HCT116 (cell line): Measurements from ENCODE around the gene CHST4. TPM values are rescaled to one million over a fixed set of nuclear protein-coding genes. Genes with fewer than 3 reads are reported as not detected.

Experiments used
- ATAC-seq: fragments of 200-7000 bp; cut with Tn5 transposase; 2 replicates; pipeline ENCODE4 v1.9.1; 2020; ENCODE audit warnings: mild to moderate bottlenecking, moderate library complexity
- BruUV-seq: library from RNA; stranded (reverse); fragments of 400-500 nt; replicated peaks from 2 replicates; lab custom pipeline; 2021; lab: Mats Ljungman, UMichigan
- CTCF ChIA-PET: fragments of 300-600 bp; sonication (Branson Sonifier 250); formaldehyde crosslinking; loops from one replicate; lab custom pipeline; 2021; ENCODE audit warnings: antibody characterized with exemption; lab: Charles Lee
- POLR2A ChIA-PET: fragments of 300-600, 350-600 bp; sonication (Branson Sonifier 250); formaldehyde crosslinking; loops from one replicate; lab custom pipeline; 2021; ENCODE audit warnings: antibody characterized with exemption; lab: Charles Lee
- RAD21 ChIA-PET, 2 experiments: fragments of 300-600 bp; sonication (Branson Sonifier 250); formaldehyde crosslinking; loops; one replicate each; lab custom pipeline; 2023; ENCODE audit warnings: low total read pairs in 2 of 2; ENCODE audit not compliant: uncharacterized antibody in 2 of 2, unreplicated experiment in 2 of 2, low non-redundant PET in 1 of 2; lab: Charles Lee
- DNase-seq: peaks from one replicate; pipeline ENCODE4 v3.0.0-alpha.2; 2010; ENCODE audit warnings: low read depth, low spot score
- H2AFZ ChIP-seq: fragments of 200-600 bp; shearing (Covaris generic), sonication (generic); 2 replicates; pipeline ENCODE4 v1.6.1; 2017; ENCODE audit warnings: low read depth, mixed run types, mixed read lengths, antibody characterized with exemption, low read length; ENCODE audit not compliant: poor library complexity, severe bottlenecking
- H3K27ac ChIP-seq: 2 replicates; pipeline ENCODE4 v1.5.1; 2012; ENCODE audit warnings: low read depth, low read length
- H3K27me3 ChIP-seq: fragments of 200-600 bp; sonication (generic); 2 replicates; pipeline ENCODE4 v1.6.1; 2016; ENCODE audit warnings: mixed run types, low read length, mixed read lengths; ENCODE audit not compliant: insufficient read depth
- H3K36me3 ChIP-seq, 2 experiments: fragments of 200-500 bp in 1 of 2; fragments of 200-600 bp in 1 of 2; sonication (Bioruptor generic) in 1 of 2; sonication (generic) in 1 of 2; 2 replicates each; pipeline versions ENCODE4 v1.5.1 to v1.6.1; 2014 to 2016; ENCODE audit warnings: low read length in 2 of 2, inconsistent platforms in 1 of 2, mixed read lengths in 1 of 2, mixed run types in 1 of 2; ENCODE audit not compliant: insufficient read depth in 2 of 2, control insufficient read depth in 1 of 2
- H3K4me1 ChIP-seq, 2 experiments: fragments of 200-600 bp in 1 of 2; sonication (generic) in 1 of 2; 2 replicates each; pipeline versions ENCODE4 v1.5.1 to v1.6.1; 2012 to 2017; ENCODE audit warnings: low read length in 2 of 2, inconsistent platforms in 1 of 2, mild to moderate bottlenecking in 1 of 2, mixed read lengths in 1 of 2, mixed run types in 1 of 2, moderate library complexity in 1 of 2; ENCODE audit not compliant: insufficient read depth in 2 of 2, control insufficient read depth in 1 of 2
- H3K4me2 ChIP-seq: fragments of 200-600 bp; sonication (generic); 2 replicates; pipeline ENCODE4 v1.6.1; 2017; ENCODE audit warnings: mixed run types, low read length, mixed read lengths
- H3K4me3 ChIP-seq, 2 experiments: fragments of 200-600 bp in 1 of 2; sonication (generic) in 1 of 2; replicated peaks in 1 of 2; 2 replicates each; pipeline ENCODE4 v1.5.1; 2011 to 2016; ENCODE audit warnings: low read length in 2 of 2, control low read depth in 1 of 2, low read depth in 1 of 2, mild to moderate bottlenecking in 1 of 2, mixed read lengths in 1 of 2, mixed run types in 1 of 2
- H3K79me2 ChIP-seq: fragments of 200-600 bp; sonication (generic); 2 replicates; pipeline ENCODE4 v1.6.1; 2017; ENCODE audit warnings: mild to moderate bottlenecking, mixed run types, low read length, moderate library complexity, mixed read lengths; ENCODE audit not compliant: insufficient read depth
- H3K9ac ChIP-seq: fragments of 200-600 bp; sonication (generic); 2 replicates; pipeline ENCODE4 v1.6.1; 2016; ENCODE audit warnings: low read length, mixed read lengths
- H3K9me2 ChIP-seq: fragments of 200-600 bp; sonication (generic), shearing (Covaris generic); 2 replicates; pipeline ENCODE4 v1.6.1; 2017; ENCODE audit warnings: mixed run types, mild to moderate bottlenecking, moderate library complexity; ENCODE audit not compliant: insufficient read depth
- H3K9me3 ChIP-seq, 2 experiments: fragments of 200-500 bp in 1 of 2; fragments of 200-600 bp in 1 of 2; sonication (Bioruptor generic) in 1 of 2; sonication (generic) in 1 of 2; 2 replicates each; pipeline ENCODE4 v1.6.1; 2014 to 2017; ENCODE audit warnings: low read length in 2 of 2, mixed read lengths in 2 of 2, inconsistent platforms in 1 of 2, low read depth in 1 of 2, mild to moderate bottlenecking in 1 of 2, mixed run types in 1 of 2, moderate library complexity in 1 of 2; ENCODE audit not compliant: control insufficient read depth in 1 of 2, insufficient read depth in 1 of 2
- H4K20me1 ChIP-seq: fragments of 200-600 bp; sonication (generic), shearing (Covaris generic); 2 replicates; pipeline ENCODE4 v1.6.1; 2017; ENCODE audit warnings: mixed run types, mild to moderate bottlenecking, moderate library complexity; ENCODE audit not compliant: insufficient read depth
- ATF3 ChIP-seq: IDR thresholded peaks from 2 replicates; pipeline ENCODE4 v1.6.1; 2012
- CEBPB ChIP-seq: IDR thresholded peaks from 2 replicates; pipeline ENCODE4 v1.6.1; 2012; ENCODE audit warnings: low read depth
- EZH2 ChIP-seq: fragments of 200-600 bp; sonication (generic); IDR thresholded peaks from 2 replicates; pipeline ENCODE4 v1.6.1; 2017; ENCODE audit warnings: antibody characterized with exemption, mixed run types
- EZH2phosphoT487 ChIP-seq: fragments of 200-600 bp; IDR thresholded peaks from 2 replicates; pipeline ENCODE4 v1.6.1; 2018; ENCODE audit warnings: antibody characterized with exemption, borderline replicate concordance
- FOSL1 ChIP-seq: IDR thresholded peaks from 2 replicates; pipeline ENCODE4 v1.6.1; 2012; ENCODE audit warnings: low read depth
- JUND ChIP-seq: IDR thresholded peaks from 2 replicates; pipeline ENCODE4 v1.6.1; 2012
- MAX ChIP-seq: IDR thresholded peaks from 2 replicates; pipeline ENCODE4 v1.6.1; 2012
- SIN3A ChIP-seq: IDR thresholded peaks from 2 replicates; pipeline ENCODE4 v1.6.1; 2012; ENCODE audit warnings: low read depth
- SRF ChIP-seq: IDR thresholded peaks from 2 replicates; pipeline ENCODE4 v1.6.1; 2012; ENCODE audit warnings: low read depth
- TCF7L2 ChIP-seq: IDR thresholded peaks from 2 replicates; pipeline ENCODE4 v1.7.0; 2011; ENCODE audit warnings: borderline replicate concordance, inconsistent platforms; ENCODE audit not compliant: insufficient read depth, insufficient read length; ENCODE audit errors: extremely low read depth
- YY1 ChIP-seq: IDR thresholded peaks from 2 replicates; pipeline ENCODE4 v1.6.1; 2011; ENCODE audit warnings: low read length, low read depth, moderate library complexity, mild to moderate bottlenecking; ENCODE audit not compliant: insufficient replicate concordance; ENCODE audit errors: extremely low read depth
- ZFX ChIP-seq: fragments of 450-650 bp; IDR thresholded peaks from 2 replicates; pipeline ENCODE4 v1.6.1; 2017
- ZNF274 ChIP-seq: fragments of 200-500 bp; sonication (Bioruptor generic); IDR thresholded peaks from 2 replicates; pipeline ENCODE4 v1.6.1; 2014; ENCODE audit warnings: mild to moderate bottlenecking, low read depth, low read length, inconsistent platforms
- intact Hi-C: fragments of 100-400 bp; cut with micrococcal nuclease; formaldehyde crosslinking; loops from 2 replicates; pipeline ENCODE4 v1.10.0; 2022
- total RNA-seq: library from RNA; stranded (reverse); gene quantifications from one replicate; pipeline ENCODE4 v1.2.1, GENCODE V29; 2021; ENCODE audit not compliant: unreplicated experiment
- TF ChIP-seq, protein P1 (sequence below): IDR thresholded peaks from 2 replicates; pipeline ENCODE4 v1.6.1; 2012; ENCODE audit warnings: low read depth

The CHST4 gene
- total RNA-seq, 1 experiment from 2014 or later, result 0.59 TPM

DNA sequence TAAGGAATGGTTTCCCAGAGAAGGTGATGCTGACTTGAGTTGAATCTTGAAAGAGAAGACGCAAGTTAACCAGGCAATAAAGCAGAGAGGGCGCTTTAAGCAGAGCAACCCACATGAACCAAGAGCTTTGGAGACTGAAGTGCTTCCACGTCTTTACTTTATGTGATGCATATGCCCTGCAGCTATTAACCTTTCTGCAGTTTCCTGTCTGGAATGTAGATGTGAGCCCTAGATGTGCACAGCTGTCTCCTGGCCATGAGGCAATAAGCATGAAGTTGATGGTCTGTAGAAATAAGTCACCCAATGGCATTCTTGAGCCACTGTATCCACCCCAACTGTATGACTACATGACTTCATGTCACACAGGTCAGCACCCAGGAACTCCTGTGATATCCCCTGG, 5.7 kb upstream of the CHST4 start:
- POLR2A ChIA-PET, result no interaction called here
- intact Hi-C loops, result no loop called here
- RAD21 ChIA-PET, result no interaction called here

DNA sequence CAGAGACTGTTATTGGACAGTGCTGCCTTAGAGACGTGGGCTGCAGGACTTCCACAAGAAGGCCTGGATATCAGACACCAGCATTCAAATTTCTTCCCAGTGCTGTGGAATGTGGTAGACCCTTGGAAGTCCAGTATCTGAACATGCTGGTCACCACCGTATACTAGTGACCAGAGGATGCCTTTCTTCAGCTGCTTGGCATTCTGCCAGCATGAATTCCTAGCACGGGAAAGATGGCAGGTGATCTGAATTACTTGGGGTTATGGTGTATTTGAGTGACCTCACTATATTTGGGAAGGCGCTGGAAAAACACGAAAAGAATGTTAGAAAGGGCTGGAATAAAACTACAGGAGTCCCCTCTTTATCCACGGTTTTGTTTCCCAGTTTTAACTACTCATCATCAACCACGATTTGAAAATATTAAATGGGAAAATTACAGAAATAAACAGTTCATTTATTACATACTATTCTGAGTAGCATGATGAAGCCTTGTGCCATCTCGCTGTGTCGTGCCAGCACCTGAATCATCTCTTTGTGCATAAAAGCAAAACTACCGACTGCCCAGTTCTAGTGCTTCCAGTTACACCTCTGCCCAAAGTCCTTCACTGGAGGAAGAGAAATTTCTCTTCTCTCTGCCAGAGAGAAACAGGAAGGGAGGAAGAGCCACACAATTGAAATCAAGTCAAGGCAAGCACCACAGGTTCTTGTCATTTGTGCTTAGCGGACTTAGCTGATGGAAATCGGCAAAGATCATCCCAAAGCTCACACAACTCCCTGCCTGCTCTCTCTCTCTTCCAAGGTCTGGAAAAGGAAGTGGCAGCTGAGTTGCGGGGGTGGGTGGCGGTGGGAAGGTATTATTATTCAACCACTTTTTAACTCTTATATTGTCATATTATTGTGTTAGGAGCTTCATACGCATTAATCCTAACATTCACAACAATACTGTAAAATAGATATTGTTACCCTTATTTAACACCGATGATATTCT, 1.4 kb upstream of the CHST4 start:
- RAD21 ChIA-PET, result no interaction called here
- TF ChIP-seq TCF7L2 (no peak), MAX (no peak), ZNF274 (no peak), ZFX (no peak), FOSL1 (no peak), SIN3A (no peak), EZH2 (no peak), JUND (no peak), SRF (no peak), ATF3 (no peak), YY1 (no peak)
- TF ChIP-seq, protein P1, sequence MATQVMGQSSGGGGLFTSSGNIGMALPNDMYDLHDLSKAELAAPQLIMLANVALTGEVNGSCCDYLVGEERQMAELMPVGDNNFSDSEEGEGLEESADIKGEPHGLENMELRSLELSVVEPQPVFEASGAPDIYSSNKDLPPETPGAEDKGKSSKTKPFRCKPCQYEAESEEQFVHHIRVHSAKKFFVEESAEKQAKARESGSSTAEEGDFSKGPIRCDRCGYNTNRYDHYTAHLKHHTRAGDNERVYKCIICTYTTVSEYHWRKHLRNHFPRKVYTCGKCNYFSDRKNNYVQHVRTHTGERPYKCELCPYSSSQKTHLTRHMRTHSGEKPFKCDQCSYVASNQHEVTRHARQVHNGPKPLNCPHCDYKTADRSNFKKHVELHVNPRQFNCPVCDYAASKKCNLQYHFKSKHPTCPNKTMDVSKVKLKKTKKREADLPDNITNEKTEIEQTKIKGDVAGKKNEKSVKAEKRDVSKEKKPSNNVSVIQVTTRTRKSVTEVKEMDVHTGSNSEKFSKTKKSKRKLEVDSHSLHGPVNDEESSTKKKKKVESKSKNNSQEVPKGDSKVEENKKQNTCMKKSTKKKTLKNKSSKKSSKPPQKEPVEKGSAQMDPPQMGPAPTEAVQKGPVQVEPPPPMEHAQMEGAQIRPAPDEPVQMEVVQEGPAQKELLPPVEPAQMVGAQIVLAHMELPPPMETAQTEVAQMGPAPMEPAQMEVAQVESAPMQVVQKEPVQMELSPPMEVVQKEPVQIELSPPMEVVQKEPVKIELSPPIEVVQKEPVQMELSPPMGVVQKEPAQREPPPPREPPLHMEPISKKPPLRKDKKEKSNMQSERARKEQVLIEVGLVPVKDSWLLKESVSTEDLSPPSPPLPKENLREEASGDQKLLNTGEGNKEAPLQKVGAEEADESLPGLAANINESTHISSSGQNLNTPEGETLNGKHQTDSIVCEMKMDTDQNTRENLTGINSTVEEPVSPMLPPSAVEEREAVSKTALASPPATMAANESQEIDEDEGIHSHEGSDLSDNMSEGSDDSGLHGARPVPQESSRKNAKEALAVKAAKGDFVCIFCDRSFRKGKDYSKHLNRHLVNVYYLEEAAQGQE, result no peak

More for the DNA sequence above, 5.7 kb upstream of the CHST4 start:
- BruUV-seq, result no TSS peak
- no peak overlapping the region for H3K27ac ChIP-seq
- DNase-seq (no peak), ATAC-seq (0 out of 2 replicates have a peak, but pooled peaks have one; percentile 20)
- no peaks in the 10 kb centered on the region for H3K27me3 ChIP-seq
- H3K9me2 ChIP-seq, result no peaks in the 10 kb centered on the region
- H3K9ac ChIP-seq, result no peak overlapping the region
- H3K36me3 ChIP-seq, result no peaks in the 10 kb centered on the region
- no peaks in the 10 kb centered on the region for H3K79me2 ChIP-seq
- H3K4me1 ChIP-seq, result peaks cover 0 to 7% of the 10 kb centered on the region in 2 experiments; a peak in 1 of 4 replicates
- no peak overlapping the region for H3K4me2 ChIP-seq
- H4K20me1 ChIP-seq, result no peaks in the 10 kb centered on the region
- CTCF ChIA-PET, result no interaction called here
- no peak for TF ChIP-seq MAX
- no peak for TF ChIP-seq CEBPB
- no peak for TF ChIP-seq YY1
- no peak for TF ChIP-seq EZH2phosphoT487
- TF ChIP-seq ZNF274, result no peak
- H2AFZ ChIP-seq, result no peak overlapping the region
- no peak overlapping the region for H3K4me3 ChIP-seq
- H3K9me3 ChIP-seq, result no peaks in the 10 kb centered on the region

More for the DNA sequence above, 1.4 kb upstream of the CHST4 start:
- Histone ChIP-seq H3K9me3 (no peaks in the 10 kb centered on the region), H3K4me2 (no peak overlapping the region), H3K27ac (no peak overlapping the region), H2AFZ (no peak overlapping the region), H4K20me1 (no peaks in the 10 kb centered on the region), H3K79me2 (no peaks in the 10 kb centered on the region), H3K4me1 (peaks cover 0 to 19% of the 10 kb centered on the region in 2 experiments; a peak in 2 of 4 replicates), H3K9me2 (no peaks in the 10 kb centered on the region), H3K9ac (no peak overlapping the region), H3K36me3 (no peaks in the 10 kb centered on the region), H3K27me3 (no peaks in the 10 kb centered on the region), H3K4me3 (no peak overlapping the region)
- CTCF ChIA-PET, result interaction anchor here (1.8 kb wide), 1 partner anchor 11 kb away, joined by 4 read pairs; no protein-coding TSS in a partner anchor
- no TSS peak for BruUV-seq
- DNase-seq (no peak), ATAC-seq (no peak)
- POLR2A ChIA-PET, result no interaction called here
- intact Hi-C loops, result no loop called here
